Gastroesophageal sphincter (tissue), 4 donors: ENCODE results near the gene SETD1B. TPM values are rescaled to one million over a fixed set of nuclear protein-coding genes. Genes with fewer than 3 reads are reported as not detected.
A peak's percentile ranks its signal among the peaks of the same experiment; 100 is the strongest.
"Not testable (repeated sequence)": the region's sequence is repeated elsewhere in the genome, so short reads cannot be mapped to it uniquely, and the experiment has no call there.

Source experiments
- ATAC-seq: fragments of 150-250 bp; one replicate; pipeline ENCODE4 v1.9.1; 2016; ENCODE audit warnings: mild to moderate bottlenecking, moderate library complexity
- H3K27ac ChIP-seq, 4 donors: fragments of 200-600 bp; sonication (generic) in 3 of 4; 1 replicate in 3 of 4; 2 replicates in 1 of 4; pipeline ENCODE4 v1.5.1; 2016 to 2019
- H3K27me3 ChIP-seq: fragments of 200-600 bp; sonication (generic); one replicate; pipeline ENCODE4 v1.5.1; 2019
- H3K36me3 ChIP-seq, 2 donors: fragments of 200-600 bp; sonication (generic); one replicate each; pipeline ENCODE4 v1.5.1; 2019; ENCODE audit warnings: control low read depth in 1 of 2
- H3K4me1 ChIP-seq, 3 donors: fragments of 200-600 bp; sonication (generic); 1 replicate in 2 of 3; 2 replicates in 1 of 3; pipeline ENCODE4 v1.5.1; 2016 to 2019; ENCODE audit warnings: control low read depth in 2 of 3
- H3K4me3 ChIP-seq, 2 donors: fragments of 200-600 bp; sonication (generic); one replicate each; pipeline ENCODE4 v1.5.1; 2019; ENCODE audit warnings: mild to moderate bottlenecking in 1 of 2, moderate library complexity in 1 of 2
- H3K9me3 ChIP-seq, 3 donors: fragments of 200-600 bp; sonication (generic); one replicate each; pipeline ENCODE4 v1.5.1; 2017 to 2019; ENCODE audit warnings: control low read depth in 2 of 3
- EP300 ChIP-seq: sonication (generic); formaldehyde crosslinking; IDR thresholded peaks from one replicate; pipeline ENCODE4 v1.6.1; 2017; ENCODE audit warnings: antibody characterized with exemption, mild to moderate bottlenecking
- POLR2A ChIP-seq, 2 donors: fragments of 450-650 bp; IDR thresholded peaks; one replicate each; pipeline ENCODE4 v1.6.1; 2017; ENCODE audit warnings: antibody characterized with exemption in 2 of 2, mild to moderate bottlenecking in 2 of 2, moderate library complexity in 1 of 2
- POLR2AphosphoS5 ChIP-seq: sonication (generic); formaldehyde crosslinking; IDR thresholded peaks from one replicate; pipeline ENCODE4 v1.6.1; 2017; ENCODE audit warnings: antibody characterized with exemption
- WGBS, 2 donors: methylation state at CpG; one replicate each; pipeline ENCODE4 v1.1.5; 2018; ENCODE audit warnings: low coverage in 1 of 2; 5-methylcytosine and 5-hydroxymethylcytosine counted together
- total RNA-seq, 4 donors: library from RNA; depleted of rRNA; stranded (reverse); fragments of >200 nt; gene quantifications; one replicate each; pipeline ENCODE4 v1.1.0, GENCODE V29; 2016
- TF ChIP-seq, protein P1 (sequence below), 4 experiments: fragments of 200-600 bp in 2 of 4; fragments of 450-650 bp in 2 of 4; sonication (generic) in 1 of 4; IDR thresholded peaks; one replicate each; pipeline ENCODE4 v1.5.1; 2017 to 2019; ENCODE audit warnings: antibody characterized with exemption in 4 of 4, mild to moderate bottlenecking in 2 of 4, moderate library complexity in 2 of 4

Gene SETD1B
- total RNA-seq, 4 donors from 2014 or later = 9.6 to 25.1 (median 20.3) TPM

DNA sequence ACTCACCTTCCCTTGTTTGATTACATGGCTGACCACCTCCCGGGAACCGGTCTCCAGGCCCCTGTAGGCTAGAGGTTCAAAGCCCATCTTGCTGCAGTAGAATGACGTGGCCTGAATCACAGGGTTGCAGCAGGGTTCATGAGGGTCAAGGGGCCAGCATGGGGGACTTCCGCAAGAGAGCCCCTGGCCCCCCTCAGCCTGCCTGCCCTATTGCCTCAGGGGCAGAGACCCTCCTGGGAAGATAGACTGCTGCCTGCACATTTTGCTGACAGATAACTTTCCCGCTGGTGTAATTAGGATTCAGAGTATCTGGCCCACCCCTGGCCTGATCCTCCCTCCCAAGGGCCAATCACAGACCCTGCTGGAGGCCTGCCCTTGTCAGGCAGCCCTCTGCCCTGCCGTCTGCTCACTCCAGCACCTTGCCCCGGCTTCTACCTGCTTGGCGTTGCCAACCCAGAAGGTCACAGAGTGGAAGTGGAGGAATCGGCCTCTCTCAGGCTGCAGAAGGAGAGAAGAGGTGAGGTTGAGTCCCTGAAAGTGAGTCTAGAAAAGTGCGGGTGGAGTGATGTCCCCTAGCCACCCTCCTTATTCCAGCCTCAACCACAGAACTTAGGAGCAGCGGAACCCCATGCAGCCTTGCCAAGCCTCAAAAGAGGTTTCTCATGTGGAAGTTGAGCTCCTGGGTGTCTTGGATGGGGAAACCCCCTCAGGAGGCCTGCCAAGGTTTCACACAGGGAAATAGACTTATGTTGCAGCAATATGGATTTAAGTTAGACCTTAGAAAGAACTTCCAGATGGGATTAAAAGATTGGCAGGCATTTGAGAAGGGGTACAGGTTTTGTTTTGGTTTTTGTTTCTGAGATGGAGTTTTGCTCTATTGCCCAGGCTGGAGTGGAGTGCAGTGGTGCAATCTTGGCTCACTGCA, 53.8 kb downstream of the SETD1B start:
- peak overlapping the region in 3 of 4 donors; percentile 90 to 91 (median 90) for H3K27ac ChIP-seq
- H3K4me1 ChIP-seq = peaks cover 4 to 32% (median 14%) of the 10 kb centered on the region in 3 donors
- TF ChIP-seq EP300 (no peak), POLR2A (IDR thresholded peaks at IDR 0.05) (no peak), POLR2AphosphoS5 (no peak)
- TF ChIP-seq, protein P1, sequence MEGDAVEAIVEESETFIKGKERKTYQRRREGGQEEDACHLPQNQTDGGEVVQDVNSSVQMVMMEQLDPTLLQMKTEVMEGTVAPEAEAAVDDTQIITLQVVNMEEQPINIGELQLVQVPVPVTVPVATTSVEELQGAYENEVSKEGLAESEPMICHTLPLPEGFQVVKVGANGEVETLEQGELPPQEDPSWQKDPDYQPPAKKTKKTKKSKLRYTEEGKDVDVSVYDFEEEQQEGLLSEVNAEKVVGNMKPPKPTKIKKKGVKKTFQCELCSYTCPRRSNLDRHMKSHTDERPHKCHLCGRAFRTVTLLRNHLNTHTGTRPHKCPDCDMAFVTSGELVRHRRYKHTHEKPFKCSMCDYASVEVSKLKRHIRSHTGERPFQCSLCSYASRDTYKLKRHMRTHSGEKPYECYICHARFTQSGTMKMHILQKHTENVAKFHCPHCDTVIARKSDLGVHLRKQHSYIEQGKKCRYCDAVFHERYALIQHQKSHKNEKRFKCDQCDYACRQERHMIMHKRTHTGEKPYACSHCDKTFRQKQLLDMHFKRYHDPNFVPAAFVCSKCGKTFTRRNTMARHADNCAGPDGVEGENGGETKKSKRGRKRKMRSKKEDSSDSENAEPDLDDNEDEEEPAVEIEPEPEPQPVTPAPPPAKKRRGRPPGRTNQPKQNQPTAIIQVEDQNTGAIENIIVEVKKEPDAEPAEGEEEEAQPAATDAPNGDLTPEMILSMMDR (IDR thresholded peaks at IDR 0.05) = no peak
- H3K27me3 ChIP-seq = no peaks in the 10 kb centered on the region
- no peaks in the 10 kb centered on the region for H3K36me3 ChIP-seq
- H3K9me3 ChIP-seq = no peaks in the 10 kb centered on the region
- 82% methylated on average over 2 of the region's 11 CpGs; no CpG with 5 or more reads in 1 of the 2 donors for WGBS, 2 donors
- no peak overlapping the region for H3K4me3 ChIP-seq
- ATAC-seq = no peak

GRCh38 chr12:121858318-121858661, 54.5 kb downstream of the SETD1B start:
- H3K36me3 ChIP-seq = no peaks in the 10 kb centered on the region
- H3K27me3 ChIP-seq = no peaks in the 10 kb centered on the region
- no peak overlapping the region for H3K4me3 ChIP-seq
- peaks cover 4 to 32% (median 14%) of the 10 kb centered on the region in 3 donors for H3K4me1 ChIP-seq
- ATAC-seq = no peak
- H3K9me3 ChIP-seq = no peaks in the 10 kb centered on the region
- TF ChIP-seq, protein P1 (IDR thresholded peaks at IDR 0.05) = no peak
- TF ChIP-seq POLR2AphosphoS5 (no peak), EP300 (no peak), POLR2A (IDR thresholded peaks at IDR 0.05) (no peak)
- WGBS, 2 donors = 55% methylated on average over 4 of the region's 10 CpGs; no CpG with 5 or more reads in 1 of the 2 donors
- peak overlapping the region; percentile 83 to 91 (median 90) for H3K27ac ChIP-seq

GRCh38 chr12:121858662-121859572, 55.1 kb downstream of the SETD1B start, which contains the start of gene HPD:
Gene HPD, minus strand, starts transcription at chr12:121858859. Its CDS starts 36 bp downstream, at chr12:121858823.
- Histone ChIP-seq H3K27me3 (no peaks in the 10 kb centered on the region), H3K36me3 (no peaks in the 10 kb centered on the region), H3K4me1 (peaks cover 4 to 32% (median 14%) of the 10 kb centered on the region in 3 donors), H3K27ac (peak within 1 kb of the TSS; percentile 83 to 91 (median 90)), H3K4me3 (peak within 1 kb of the TSS in 1 of 2 donors; percentile 6), H3K9me3 (no peaks in the 10 kb centered on the region)
- TF ChIP-seq, protein P1 (IDR thresholded peaks at IDR 0.05) = peak in 1 of 4 experiments; percentile 2
- TF ChIP-seq POLR2A (IDR thresholded peaks at IDR 0.05) (no peak), EP300 (no peak), POLR2AphosphoS5 (peak; percentile 84)
- 29 to 34% methylated on average over 1 to 5 of the region's 16 CpGs for WGBS, 2 donors
- peak; percentile 97 for ATAC-seq

DNA sequence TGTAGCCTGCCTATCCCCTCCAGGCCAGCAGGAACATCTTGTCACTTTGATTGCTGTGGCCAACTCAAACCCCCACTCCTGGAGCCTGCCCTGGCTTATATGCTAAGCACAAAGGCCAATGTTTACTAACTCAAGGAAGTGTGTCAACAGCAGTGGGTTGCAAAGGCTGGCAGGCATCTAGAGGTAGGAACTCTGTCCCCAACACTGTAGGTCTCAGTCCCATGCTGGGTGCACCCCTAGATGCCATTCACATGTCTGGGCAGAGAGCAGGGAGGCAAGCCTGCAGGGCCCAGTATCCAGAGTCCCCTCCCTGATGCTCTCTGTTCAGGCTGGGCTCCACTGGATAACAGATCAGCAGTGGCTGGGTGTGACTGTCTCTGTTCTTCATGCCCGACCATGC, 56.4 kb downstream of the SETD1B start:
- Histone ChIP-seq H3K27me3 (no peaks in the 10 kb centered on the region), H3K4me3 (no peak overlapping the region), H3K4me1 (peaks cover 4 to 32% (median 14%) of the 10 kb centered on the region in 3 donors), H3K27ac (peak overlapping the region in 3 of 4 donors; percentile 90 to 91 (median 90)), H3K36me3 (no peaks in the 10 kb centered on the region), H3K9me3 (no peaks in the 10 kb centered on the region)
- TF ChIP-seq POLR2AphosphoS5 (no peak), POLR2A (IDR thresholded peaks at IDR 0.05) (no peak), EP300 (no peak)
- TF ChIP-seq, protein P1 (IDR thresholded peaks at IDR 0.05) = no peak
- ATAC-seq = no peak
- WGBS, 2 donors = no CpG with 5 or more reads among the region's 1 CpG

- not testable (repeated sequence) for H3K27me3 ChIP-seq, H3K9me3 ChIP-seq, ATAC-seq, H3K27ac ChIP-seq, H3K36me3 ChIP-seq, H3K4me3 ChIP-seq
- 100% methylated on average over 3 of the region's 4 CpGs; no CpG with 5 or more reads in 1 of the 2 donors for WGBS, 2 donors
- peaks cover 4 to 32% (median 14%) of the 10 kb centered on the region in 3 donors for H3K4me1 ChIP-seq
These were observed 56.9 kb downstream of the SETD1B start for GRCh38 chr12:121860699-121861098.
